Measurements from ENCODE around the gene ADAMTS1.

The ADAMTS1 gene

DNA sequence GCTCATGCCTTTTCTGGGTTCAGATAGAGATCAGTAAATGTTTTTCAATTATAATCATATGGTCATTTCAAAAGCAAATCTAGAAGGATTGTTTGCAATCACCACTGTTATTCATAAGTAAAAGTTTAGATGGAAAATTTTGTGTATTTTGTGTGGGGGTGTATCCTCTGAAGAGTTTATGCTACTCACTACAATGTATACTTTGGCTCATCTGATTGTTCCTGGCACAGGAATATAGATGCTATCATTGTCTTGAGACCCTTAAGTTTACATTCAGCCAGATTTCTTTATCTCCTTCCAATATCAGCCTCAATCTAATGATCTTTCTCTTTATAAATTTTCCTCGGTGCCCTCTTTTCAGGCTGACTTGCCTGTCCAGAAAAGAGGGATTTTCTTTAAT is 33.0 kb downstream of the ADAMTS1 start:
- no peak for DNase-seq (ENCODE audit: low spot score)

GRCh38 chr21:26811482-26811881 is 33.7 kb downstream of the ADAMTS1 start:
- DNase-seq (ENCODE audit: low spot score) = no peak

GRCh38 chr21:26810676-26811415 is 34.4 kb downstream of the ADAMTS1 start:
- no peak for DNase-seq (ENCODE audit: low spot score)

GRCh38 chr21:26810266-26810665 is 34.9 kb downstream of the ADAMTS1 start:
- DNase-seq (ENCODE audit: low spot score) = no peak

GRCh38 chr21:26809745-26810144 is 35.5 kb downstream of the ADAMTS1 start:
- no peak for DNase-seq (ENCODE audit: low spot score)

DNA sequence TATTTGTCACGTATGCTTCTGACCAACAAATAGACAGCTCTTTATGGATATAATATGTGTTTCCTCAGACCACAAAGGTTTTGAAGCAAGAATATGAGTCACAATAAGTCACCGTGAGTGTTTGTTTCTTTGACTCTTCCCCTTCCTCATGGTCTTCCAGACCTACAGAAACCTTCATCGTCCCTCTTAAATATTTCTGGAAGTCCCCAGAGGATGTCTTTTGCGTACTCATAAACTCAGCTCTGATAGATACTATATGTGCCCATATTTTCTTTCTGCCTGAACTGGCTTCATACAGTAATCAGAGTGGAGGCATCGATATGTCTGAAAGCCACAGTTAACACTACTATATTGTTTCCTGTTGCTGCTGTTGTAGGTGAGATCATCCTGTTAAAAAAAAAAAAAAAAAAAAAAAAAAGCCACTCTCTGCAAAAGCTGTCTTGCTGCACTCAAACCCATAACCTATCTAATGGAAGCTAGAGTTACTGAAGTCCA is 38.4 kb downstream of the ADAMTS1 start:
- no peak for DNase-seq (ENCODE audit: low spot score)

GRCh38 chr21:26804895-26805609 is 40.2 kb downstream of the ADAMTS1 start:
- DNase-seq (ENCODE audit: low spot score) = no peak

- DNase-seq (ENCODE audit: low spot score) = no peak
Measured at GRCh38 chr21:26801498-26801897, 43.7 kb downstream of the ADAMTS1 start.

DNA sequence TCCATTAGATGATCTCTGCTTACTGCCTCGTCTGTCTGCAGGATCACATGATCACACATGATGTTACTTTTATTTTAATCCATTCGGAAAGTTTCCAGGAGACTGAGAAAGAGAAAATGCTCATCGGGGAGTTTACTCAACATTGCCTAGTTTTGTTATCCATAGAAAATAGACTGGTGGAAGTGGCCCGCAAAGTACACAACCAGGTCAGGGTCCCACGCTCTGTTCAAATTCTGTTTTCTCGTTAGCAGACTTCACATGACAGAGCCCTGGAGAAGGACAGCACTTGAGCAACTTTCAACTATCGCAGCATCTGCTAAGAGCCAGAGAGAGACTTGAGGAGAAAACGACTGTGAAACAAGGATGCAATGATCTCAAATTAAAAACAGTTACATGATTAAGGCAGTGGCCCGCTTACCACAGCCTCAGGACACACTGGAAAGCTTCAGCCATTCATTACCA is 44.2 kb downstream of the ADAMTS1 start:
- no peak for DNase-seq (ENCODE audit: low spot score)

DNA sequence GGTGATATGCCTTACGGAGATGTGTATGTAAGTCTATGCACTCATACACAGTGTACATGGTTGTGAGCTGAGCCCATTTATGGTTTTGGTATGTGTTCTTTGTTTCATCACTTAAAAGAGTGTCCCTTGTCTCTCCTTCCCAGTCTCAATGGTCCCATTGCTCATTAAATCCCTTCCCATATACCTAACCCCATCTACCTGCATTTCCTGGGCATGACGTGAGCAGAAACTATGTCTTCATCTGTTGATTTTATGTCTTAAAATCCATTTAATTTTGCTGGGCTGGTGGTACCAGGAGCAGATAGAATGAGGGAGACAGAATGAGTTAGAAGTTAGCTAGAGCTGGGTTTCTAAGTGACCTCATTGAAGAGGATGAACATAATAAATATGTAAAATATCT is 44.8 kb downstream of the ADAMTS1 start:
- DNase-seq (ENCODE audit: low spot score) = no peak

DNA sequence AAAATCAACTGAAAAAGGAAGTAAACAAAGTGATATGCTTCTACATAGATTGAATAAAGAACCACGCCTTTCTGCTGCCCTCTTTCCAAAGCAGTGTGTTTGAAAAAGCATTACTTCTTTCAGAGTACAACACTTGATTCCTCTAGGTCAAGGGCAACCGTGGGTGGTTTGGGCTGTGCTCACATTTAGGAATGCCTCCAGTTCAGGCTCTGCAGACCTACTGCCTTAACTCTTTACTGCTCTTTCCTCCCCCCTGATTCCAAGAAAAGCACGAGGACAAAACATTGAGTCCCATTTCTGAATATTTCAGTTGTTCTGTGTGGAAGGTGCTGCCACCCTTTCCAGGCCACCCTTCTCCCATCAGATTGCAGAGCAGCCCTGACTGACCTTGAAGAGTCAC is 45.2 kb downstream of the ADAMTS1 start:
- no peak for DNase-seq (ENCODE audit: low spot score)

- no peak for DNase-seq (ENCODE audit: low spot score)
Measured at GRCh38 chr21:26798856-26799751, 46.1 kb downstream of the ADAMTS1 start.

DNA sequence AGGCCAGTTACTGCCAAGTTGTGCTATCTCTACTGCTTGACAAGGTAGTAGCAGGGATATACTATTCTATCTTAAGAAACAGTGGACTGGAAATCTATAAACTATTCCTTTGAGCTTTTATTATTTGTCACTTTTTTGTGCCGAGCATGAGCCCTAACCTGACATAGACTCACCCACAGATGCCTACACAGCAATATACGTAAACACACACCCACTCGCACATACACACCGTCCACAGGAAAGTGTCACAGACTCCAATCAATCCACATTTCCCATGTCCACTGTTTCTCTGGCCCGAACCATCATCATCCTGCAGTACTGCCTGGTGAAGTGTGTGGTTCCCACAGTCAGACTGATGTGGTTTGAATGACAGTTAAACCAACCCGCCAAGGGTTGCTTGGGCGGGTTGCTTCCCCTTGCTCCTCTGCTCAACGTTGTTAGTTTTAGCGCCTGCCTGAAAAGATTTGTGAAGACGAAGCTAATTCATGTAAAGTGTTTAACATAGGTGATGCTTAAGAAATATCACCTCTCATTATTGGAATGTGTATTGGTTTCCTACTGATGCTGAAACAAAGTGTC is 47.2 kb downstream of the ADAMTS1 start:
- DNase-seq (ENCODE audit: low spot score) = no peak

- DNase-seq (ENCODE audit: low spot score) = no peak
Measured at GRCh38 chr21:26795866-26796329, 49.3 kb downstream of the ADAMTS1 start.

DNA sequence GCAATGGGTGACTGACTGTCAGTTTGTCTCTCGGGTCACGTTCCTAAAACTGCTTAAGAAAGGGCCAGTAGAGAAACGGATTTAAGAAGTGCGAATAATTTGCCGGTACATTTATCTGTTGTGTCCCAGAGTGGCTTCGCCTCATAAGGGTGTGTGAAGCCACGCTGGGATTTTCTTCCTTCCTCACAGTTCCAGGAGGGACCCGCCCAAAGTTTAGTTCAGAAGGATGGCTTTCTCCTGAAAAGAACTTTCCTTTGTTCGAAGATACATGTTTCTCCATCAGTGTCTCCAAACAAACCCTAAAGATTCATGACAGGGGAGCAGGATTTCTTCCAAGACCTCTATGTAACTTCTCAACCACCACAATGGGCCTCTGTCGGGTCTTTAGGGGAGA is 49.8 kb downstream of the ADAMTS1 start:
- DNase-seq (ENCODE audit: low spot score) = no peak

DNA sequence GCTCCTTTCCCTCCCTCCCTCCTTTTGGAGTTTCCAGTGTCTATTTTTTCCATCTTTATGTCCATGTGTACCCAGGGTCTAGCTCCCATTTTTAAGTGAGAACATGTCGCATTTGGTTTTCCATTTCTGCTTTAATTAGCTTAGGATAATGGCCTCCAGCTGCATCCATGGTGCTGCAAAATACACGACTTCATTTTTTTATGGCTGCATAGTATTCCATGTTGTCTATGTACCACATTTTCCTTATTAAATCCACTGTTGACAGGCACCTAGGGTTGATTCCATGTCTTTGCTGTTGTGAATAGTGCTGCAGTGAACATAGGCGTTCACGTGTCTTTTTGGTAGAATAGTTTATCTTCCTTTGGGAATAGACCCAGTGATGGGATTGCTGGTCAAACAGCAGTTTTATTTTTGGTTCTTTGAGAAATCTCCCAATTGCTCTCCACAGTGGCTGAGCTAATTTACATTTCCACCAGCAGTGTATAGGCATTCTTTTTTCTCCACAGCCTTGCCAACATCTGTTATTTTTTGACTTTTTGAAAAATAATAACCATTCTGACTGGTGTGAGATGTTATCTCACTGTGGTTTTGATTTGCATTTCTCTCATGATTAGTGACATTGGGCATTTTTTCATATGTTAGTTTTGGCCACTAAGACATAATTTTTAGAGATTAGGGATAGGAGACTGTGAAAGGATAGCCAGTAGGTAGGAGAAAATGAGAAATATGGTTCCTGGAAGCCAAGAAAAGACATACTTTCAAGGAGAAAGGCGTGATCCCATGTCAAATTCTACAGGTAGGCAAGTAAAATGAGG is 50.4 kb downstream of the ADAMTS1 start:
- DNase-seq (ENCODE audit: low spot score) = no peak

GRCh38 chr21:26790296-26790695 is 54.9 kb downstream of the ADAMTS1 start:
- no peak for DNase-seq (ENCODE audit: low spot score)

DNA sequence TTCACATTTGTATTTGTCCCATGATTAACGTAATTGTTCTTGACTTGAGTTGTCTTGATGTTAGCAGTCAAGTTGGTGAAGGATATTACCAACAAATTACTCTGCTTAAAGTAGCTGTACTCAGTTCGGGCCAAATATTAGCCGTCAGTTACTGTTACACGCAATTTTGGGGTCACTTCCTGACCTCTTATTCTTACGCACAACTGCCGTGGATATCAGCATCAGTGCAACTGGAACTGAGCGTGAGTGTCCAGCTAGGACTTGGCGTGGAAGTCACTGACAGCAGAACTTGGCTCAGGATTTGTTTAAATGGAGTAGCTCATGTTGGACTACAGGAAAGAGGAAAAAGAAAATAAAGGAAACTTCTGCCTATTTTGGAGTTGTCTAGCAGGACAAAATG is 56.4 kb downstream of the ADAMTS1 start:
- DNase-seq (ENCODE audit: low spot score) = no peak

All from cerebellar cortex (tissue), 1 donor.